ENCODE results near the gene ITM2B.

- TF ChIP-seq CTCF (conservative IDR thresholded peaks at IDR 0.05) (no peak), ZFX (IDR thresholded peaks at IDR 0.05) (no peak)
These were observed 59.6 kb downstream of the ITM2B start for GRCh38 chr13:48292650-48293049.

All from C4-2B (cell line).